HG03378 (cell line): Measurements from ENCODE around the gene CD79B.

Experiments
- ATAC-seq: cut with Tn5 transposase; IDR thresholded peaks from one replicate; pipeline ENCODE4 v1.9.1; 2021; ENCODE audit warnings: mild to moderate bottlenecking, moderate library complexity; ENCODE audit not compliant: unreplicated experiment

The CD79B gene

GRCh38 chr17:63931981-63932561, at the start of gene CD79B:
Gene CD79B (minus strand): TSS chr17:63932331. CDS start chr17:63932261, 70 bp downstream.
- peak; percentile 71 for ATAC-seq

- ATAC-seq = no peak
Observed at GRCh38 chr17:63978272-63979200, 46.4 kb upstream of the CD79B start.

GRCh38 chr17:63976702-63977101, 44.6 kb upstream of the CD79B start:
- ATAC-seq = no peak

- ATAC-seq = no peak
Observed at GRCh38 chr17:63975541-63976092, 43.5 kb upstream of the CD79B start.

GRCh38 chr17:63974594-63975192, 42.6 kb upstream of the CD79B start:
- ATAC-seq = no peak

GRCh38 chr17:63973930-63974593, 41.9 kb upstream of the CD79B start:
- no peak for ATAC-seq

- no peak for ATAC-seq
Observed at GRCh38 chr17:63973247-63973646, 41.1 kb upstream of the CD79B start.

GRCh38 chr17:63972796-63973195, 40.7 kb upstream of the CD79B start, which contains the start of gene SCN4A:
Gene SCN4A (minus strand): TSS chr17:63972918. CDS start chr17:63972841, 77 bp downstream.
- ATAC-seq = no peak

GRCh38 chr17:63969278-63969677, 37.1 kb upstream of the CD79B start:
- no peak for ATAC-seq

GRCh38 chr17:63967953-63968352, 35.8 kb upstream of the CD79B start:
- ATAC-seq = no peak

GRCh38 chr17:63966646-63967264, 34.6 kb upstream of the CD79B start:
- ATAC-seq = no peak

- ATAC-seq = no peak
Observed at GRCh38 chr17:63963123-63963522, 31.0 kb upstream of the CD79B start.

- ATAC-seq = no peak
Observed at GRCh38 chr17:63962298-63962744, 30.2 kb upstream of the CD79B start.

- ATAC-seq = no peak
Observed at GRCh38 chr17:63961355-63962212, 29.5 kb upstream of the CD79B start.

- no peak for ATAC-seq
Observed at GRCh38 chr17:63960430-63960829, 28.3 kb upstream of the CD79B start.

GRCh38 chr17:63960006-63960405, 27.9 kb upstream of the CD79B start:
- no peak for ATAC-seq

- no peak for ATAC-seq
Observed at GRCh38 chr17:63956296-63956920, 24.3 kb upstream of the CD79B start.

- no peak for ATAC-seq
Observed at GRCh38 chr17:63955791-63956190, 23.7 kb upstream of the CD79B start.

GRCh38 chr17:63955232-63955631, 23.1 kb upstream of the CD79B start:
- ATAC-seq = no peak
